HG02610 (cell line): ENCODE data around the gene CCDC6.
"Not testable (repeated sequence)": the region's sequence is repeated elsewhere in the genome, so short reads cannot be mapped to it uniquely, and the experiment has no call there.

Experiments used
- ATAC-seq: cut with Tn5 transposase; IDR thresholded peaks from one replicate; pipeline ENCODE4 v1.9.1; 2021; ENCODE audit warnings: mild to moderate bottlenecking, moderate library complexity; ENCODE audit not compliant: unreplicated experiment

The CCDC6 gene

DNA sequence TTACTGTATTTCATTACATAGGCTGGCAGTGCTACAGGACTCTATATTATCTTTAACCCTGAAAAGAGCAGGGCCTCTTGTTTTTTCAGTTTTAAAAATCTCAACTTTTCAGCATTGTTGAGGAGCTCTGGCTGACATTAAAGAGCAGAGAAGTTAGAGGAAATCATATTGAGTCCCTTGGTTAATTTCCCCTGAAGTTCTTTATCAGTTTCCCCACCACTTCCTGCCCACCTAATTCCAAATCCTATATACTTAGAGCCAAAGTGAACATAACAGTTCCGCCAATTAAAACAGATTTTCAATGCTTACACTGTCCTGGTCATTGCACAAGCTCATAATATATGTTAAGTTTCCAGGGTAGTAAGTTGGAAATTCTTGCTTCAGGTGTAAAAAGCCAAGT lies 87.1 kb downstream of the CCDC6 start:
- ATAC-seq, result no peak

DNA sequence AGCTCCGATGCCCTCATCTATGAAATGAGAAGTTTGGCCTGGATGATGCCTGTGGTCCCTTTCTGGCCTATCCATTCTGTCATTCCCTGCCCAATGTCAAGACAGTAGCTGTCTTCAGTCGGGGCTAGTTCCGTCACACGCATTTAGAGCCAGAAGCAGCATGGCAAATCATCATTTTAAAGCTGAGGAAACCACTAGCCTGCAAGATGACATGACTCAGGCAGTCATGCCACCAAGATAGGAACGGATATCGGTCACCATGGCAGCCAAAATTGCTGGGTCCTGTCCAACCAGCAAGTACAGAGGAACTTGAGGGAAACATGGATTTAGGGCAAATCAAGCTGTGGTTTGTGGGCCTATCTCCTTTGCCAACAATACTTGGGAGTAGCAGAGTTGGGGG lies 88.6 kb downstream of the CCDC6 start:
- no peak for ATAC-seq

DNA sequence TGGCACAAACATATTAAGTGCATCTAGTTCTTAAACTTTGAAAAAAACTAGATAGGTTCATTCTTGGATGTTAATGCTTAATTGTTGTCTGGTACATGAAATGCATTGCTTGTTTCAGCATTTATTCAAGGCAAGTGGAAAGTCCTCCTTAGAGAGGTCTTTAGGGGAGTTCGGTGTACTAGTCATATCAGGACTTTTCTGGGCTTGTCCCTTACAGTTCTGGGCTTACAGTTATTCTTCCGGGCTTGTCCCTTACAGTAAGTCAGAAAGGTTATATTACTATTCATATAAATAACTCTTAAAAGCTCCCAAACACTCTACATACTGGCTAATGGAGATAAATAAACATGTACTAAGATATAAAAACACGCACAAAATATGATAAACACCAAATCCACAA lies 91.5 kb downstream of the CCDC6 start:
- peak; percentile 90 for ATAC-seq

DNA sequence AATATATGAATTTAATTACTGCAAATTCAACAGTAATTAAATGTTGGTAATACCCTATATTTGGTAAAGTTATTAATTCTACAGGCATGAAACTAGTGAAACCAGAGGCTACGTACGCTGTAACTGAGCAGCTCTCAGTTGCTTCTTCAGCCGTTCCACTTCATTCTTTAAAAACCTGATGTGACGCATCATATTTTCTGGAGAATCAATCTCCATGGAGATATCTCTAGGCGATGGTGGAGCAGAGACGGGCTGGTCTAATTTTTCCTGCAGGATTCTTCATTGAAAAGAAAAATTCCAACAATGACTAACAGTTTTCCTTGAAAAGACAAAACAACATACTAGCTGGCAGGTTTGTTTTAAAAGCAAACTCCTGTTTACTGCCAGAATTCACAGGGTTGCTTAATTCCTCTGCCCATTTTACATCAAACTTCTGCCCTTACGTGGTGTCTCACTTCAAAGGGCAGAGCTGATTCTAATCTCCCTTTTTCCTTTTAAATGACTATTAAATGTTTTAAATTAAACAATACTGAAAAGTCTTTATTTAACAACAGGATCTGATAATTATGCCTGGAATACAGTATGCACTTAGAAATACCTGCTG lies 93.7 kb downstream of the CCDC6 start:
- ATAC-seq, result no peak

DNA sequence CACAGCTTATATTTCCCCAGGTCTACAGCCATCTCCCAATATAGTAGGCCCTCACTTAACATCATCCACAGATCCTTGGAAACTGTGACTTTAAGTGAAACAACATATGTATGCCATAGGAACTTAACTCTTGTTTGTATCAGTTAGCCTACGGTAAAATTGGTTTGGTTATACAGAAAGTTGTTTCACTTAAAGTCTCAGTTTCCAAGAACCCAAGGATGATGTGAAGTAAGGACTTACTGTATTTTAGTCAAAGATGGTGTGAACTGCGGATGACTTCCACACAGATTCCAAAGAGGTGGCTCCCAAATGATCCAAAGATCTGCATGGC lies 96.7 kb downstream of the CCDC6 start:
- no peak for ATAC-seq

DNA sequence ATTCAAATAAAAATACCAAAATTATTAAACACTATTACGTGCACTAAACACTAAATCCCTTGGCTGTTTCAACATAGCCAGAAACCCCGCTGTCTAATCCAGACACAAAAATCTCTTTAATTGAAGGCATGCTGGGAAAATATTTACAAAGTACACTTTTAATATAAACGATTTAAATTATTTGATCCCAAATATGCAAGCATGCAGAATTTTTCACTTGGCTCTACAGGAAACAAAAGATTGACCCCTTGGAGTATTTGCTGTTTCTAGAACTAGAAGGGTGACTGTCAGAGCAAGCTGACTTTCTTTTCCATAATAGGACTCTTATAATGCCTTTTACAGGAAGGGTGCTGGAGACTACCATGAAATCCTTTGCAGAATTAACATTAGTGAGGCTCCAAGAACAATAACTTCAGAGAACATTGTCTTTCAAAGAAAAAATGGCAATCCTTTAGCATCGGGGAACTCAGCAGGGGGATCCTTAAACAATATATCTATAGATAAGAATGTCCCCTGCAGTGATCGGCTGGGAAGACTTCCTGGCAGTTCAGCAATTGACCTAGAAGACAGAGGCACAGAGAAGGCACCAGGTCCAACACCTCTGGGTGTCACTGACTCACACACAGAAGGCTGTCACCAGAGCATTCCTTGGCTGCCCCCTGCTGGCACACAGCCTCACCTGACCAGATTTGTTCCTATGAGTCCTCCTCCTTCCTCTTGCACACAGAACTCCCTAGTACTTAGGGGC lies 97.3 kb downstream of the CCDC6 start:
- peak; percentile 93 for ATAC-seq

DNA sequence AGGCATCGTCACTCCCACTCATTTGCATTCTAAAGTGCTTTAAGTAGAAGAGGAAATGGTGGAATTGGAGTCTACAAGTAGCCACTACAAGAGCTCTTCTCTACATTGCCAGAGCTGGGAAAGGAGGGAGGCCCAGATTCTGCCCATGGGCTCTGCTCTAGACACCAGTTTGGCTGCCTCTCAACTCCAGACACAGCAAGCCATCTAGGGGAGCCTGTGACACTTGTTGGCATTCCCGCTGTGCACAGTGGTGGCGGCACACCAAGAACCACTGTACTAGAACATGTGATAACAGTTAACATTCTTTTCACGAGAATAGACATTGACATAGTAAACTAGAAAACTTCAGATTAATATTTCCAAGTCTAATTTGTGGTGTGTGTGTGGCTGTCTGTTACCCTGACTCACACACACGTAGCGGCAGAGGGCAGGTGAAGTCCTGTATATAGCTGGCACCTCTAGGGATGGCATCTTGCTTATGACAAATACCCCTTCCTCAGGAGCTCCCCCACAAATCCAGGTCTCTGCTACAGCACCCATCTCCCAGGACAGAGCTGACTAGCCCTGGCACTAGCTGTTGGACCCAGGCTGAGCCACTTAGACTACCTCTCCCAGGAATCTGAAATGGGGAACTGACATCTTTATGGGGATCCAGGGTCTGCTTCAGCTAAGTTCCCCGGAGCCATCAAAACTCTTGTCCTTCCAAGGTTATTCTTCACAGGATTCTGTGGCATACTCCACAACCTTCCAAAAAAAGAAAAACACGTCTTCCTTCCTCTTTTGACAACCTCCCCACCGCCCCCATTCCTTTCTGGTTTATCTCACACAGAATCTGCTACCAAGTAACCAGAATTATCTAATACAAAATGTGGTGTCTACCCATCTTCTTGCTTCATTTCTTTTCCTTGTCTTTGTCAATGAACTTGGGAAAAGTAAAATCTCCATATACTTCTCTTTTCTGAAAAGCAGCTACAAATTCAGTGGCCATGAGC lies 98.4 kb downstream of the CCDC6 start:
- no peak for ATAC-seq

DNA sequence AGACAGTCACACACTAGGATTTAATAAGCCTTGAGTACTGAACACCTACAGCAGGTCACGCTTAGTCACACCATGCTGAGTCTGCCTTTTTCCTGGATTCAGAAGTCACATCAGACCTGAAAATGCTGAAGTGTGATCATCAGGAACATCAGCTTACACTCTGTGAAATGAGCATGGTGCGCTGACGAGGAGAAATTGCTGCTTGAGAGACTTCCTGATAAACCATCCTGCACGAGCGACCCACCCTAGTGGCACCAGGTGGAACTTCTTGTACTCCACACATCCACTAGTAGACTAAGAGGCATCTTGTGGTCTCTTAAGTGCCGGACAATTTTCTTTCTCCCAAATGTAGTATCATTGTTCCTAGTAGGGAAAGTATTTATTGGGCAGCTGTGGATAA lies 101.3 kb downstream of the CCDC6 start:
- peak; percentile 50 for ATAC-seq

DNA sequence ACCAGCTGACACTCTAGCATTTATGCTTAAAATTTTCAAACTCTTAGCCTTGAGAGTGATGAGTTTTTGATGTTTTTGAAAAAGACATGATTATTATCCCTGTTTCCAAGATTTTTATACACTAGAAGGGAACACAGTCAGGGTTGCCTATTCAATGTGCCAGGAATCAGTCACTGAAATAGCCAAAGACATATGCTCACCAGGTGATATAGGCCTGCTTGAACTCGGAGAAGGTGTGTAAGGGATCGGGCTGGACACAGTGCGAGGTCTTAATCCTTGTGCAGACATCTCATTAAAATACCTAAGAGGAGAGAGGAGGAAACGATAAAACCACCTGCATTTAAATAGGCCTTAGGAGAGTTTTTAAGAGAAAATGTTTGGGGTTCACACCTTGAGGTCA lies 102.1 kb downstream of the CCDC6 start:
- ATAC-seq, result no peak

DNA sequence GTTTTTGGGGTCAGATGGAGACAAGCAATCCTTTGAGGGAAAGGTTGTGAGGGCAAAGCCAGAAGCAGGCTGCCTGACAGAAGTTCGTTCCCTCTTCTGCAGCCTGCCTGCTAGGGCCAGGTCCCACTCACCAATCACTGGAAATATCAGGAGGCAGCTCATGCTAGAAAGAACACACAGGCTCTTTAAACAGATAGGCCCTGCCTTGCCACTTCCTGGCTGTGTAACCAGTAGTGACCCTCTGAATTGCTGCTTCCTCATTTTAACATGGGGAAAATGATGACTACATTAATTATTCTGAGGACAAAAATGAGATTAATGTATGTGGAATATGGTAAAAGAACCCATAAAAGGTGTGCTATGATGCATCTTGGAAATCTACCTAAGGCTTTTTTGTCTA lies 102.6 kb downstream of the CCDC6 start:
- ATAC-seq, result no peak

DNA sequence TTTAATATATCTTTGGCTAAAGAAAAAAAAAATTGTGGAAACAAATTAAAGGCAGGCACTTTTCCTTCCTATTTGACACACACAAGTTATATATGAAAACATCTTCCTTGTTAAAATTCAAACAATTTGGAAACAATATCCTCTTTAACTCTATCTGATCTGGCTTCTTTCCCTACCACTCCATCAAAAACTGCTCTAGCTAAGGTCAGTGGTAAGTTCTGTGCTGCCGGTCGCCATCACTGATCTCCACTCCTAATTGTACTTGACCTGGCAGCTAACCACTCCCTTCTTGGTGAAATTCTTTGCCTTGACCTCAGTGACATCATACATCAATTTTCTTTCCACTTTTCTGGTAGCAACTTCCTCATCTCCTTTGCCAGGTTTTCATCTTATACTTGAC lies 105.2 kb downstream of the CCDC6 start:
- no peak for ATAC-seq

DNA sequence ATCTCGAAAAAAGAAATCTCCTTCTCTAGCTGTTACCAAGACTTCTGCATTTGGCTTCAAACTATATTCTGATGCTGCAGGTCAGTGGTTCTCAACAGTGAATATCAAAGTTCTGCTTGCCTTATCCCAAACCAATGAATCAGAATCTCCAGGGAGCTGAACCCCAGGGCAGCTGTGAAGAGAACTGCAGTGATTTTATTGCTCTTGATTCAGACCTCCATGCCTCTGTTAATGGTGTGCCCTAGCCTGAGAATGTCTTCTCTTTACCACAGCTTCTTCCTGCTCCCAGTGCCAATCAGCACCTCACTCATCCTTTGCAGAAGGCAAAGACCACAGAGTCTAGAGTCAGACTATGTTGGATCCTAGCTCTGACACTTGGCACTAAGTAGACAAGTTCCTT lies 106.9 kb downstream of the CCDC6 start:
- ATAC-seq, result no peak

DNA sequence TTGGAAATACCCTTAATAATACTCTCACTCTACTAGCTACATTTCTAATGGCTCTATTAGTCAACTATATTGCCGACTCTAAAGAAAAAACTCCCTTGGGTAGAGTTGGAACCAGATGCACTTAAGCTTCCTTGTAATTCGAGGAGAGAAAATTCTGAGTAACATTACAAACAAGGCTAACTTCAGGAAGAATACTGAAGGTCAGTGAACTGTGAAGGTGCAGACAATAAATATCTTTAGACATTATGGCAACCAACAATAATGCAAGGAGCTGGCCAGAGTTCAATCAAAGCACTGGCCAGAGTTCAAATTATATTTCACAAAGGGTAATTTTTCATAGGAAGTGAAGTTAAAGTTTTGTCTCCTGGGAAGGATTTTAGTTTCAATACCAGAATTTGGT lies 112.4 kb downstream of the CCDC6 start:
- ATAC-seq, result no peak

DNA sequence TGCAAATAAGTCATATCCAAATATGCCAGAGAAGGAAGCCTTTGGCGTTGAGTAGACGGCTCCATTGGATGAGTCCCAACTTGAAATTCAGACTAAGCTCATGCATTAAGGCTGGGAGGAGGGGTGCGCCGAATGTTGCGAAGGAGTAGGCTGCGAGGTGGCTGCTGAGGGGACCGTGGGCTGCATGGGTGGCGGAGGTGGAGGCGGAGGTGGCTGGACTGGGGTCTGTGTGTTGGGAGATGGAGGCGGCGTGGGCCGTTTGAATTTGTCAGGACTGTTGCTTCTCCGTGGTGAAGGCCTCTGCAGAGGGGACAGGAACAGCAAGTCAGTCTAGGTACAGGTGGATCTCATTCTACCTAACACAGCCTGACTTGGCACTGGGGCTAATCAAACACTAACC lies 113.5 kb downstream of the CCDC6 start:
- no peak for ATAC-seq

DNA sequence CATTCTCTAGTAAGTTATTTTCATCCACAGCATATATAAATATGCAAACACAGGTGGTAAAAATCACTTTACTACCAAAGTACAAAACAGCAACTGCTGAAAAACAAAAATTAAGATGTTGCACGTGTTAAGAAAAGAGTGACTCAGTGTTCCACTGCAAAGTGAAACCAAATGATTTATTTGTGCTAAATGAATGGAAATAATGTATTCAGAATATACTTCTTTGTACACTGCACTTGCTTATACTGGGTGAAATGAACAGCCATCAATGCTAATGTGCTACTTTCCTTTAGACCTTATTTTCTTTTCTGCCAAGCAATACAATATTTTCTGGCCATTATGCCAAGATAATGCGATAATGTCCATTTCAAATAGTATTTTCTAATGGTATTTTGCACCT lies 114.8 kb downstream of the CCDC6 start:
- ATAC-seq, result no peak

DNA sequence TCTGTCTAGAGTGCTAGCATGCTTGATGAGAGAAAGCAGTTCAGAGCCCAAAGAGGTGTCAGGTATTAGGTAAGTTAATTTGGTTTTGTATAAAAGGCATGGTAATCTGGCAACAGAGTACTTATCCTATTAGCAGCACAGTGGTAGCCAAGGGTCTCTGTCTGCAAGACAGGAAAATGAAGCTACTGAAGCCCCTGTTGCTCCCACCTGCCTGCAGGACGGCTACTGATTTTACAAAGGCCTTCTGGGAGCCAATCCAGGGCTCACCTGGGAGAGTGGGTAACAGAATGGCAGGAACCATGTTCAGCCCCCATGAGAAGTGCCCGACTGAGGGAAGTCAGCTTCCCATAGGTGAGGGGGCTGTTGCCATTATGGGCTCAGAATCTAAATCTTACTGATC lies 116.3 kb downstream of the CCDC6 start:
- not testable (repeated sequence) for ATAC-seq

DNA sequence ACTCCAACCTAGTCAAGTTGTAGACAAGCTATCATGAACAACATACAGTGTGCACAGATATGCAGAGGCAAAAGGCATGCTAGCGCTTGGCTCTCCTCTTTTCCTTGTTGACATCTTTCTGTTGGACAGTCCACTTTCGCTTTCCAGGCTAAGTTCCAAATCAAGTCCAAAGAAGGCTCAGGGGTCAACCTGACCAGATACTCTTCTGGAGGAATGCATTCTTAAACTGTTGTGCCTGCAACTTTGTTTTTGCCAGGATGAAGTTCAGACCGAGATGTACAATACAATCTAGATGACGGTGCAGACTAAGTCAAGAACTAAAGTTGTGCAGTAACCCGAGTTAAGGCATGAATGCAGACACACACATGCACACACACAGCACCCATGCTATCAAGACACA lies 117.4 kb downstream of the CCDC6 start:
- ATAC-seq, result not testable (repeated sequence)

DNA sequence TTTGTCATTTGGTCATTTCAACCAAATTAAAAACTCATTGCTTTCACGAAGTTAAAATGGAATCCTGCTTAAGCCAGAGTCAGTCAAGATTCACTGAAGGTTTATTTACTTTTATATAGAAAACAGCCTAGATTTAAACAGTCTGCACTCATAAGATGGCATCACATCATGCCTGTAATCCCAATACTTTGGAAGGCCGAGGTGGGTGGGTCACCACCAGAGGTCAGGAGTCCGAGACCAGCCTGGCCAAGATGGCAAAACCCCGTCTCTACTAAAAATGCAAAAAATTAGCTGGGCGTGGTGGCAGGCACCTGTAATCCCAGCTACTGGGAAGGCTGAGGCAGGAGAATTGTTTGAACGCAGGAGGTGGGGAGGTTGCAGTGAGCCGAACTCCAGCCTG lies 119.3 kb downstream of the CCDC6 start:
- not testable (repeated sequence) for ATAC-seq

DNA sequence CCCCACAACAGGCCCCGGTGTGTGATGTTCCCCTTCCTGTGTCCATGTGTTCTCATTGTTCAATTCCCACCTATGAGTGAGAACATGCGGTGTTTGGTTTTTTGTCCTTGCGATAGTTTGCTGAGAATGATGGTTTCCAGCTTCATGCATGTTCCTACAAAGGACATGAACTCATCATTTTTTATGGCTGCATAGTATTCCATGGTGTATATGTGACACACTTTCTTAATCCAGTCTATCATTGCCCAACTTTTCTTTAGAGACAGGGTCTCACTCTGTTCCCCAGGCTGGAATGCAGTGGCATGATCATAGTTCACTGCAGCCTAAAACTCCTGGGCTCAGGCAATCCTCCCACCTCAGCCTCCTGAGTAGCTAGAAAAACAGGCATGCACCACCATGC lies 120.9 kb downstream of the CCDC6 start:
- ATAC-seq, result not testable (repeated sequence)

DNA sequence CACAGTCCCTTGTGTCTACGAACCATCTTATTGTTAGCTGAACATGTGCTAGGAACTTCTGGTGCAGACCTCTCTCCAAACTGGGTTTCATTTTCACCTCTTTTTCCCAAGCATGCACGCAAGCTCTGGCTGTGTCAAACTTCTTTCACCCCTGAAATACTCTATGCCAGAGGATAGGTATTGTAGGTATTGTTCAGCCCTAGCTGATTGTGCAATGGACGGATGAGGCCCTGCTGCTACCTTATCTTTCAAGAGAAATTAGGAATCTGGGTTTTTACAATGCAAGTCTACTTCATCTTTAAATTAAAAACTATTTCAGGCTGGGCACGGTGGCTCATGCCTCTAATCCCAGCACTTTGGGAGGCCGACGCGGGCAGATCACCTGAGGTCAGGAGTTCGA lies 124.8 kb downstream of the CCDC6 start:
- no peak for ATAC-seq

DNA sequence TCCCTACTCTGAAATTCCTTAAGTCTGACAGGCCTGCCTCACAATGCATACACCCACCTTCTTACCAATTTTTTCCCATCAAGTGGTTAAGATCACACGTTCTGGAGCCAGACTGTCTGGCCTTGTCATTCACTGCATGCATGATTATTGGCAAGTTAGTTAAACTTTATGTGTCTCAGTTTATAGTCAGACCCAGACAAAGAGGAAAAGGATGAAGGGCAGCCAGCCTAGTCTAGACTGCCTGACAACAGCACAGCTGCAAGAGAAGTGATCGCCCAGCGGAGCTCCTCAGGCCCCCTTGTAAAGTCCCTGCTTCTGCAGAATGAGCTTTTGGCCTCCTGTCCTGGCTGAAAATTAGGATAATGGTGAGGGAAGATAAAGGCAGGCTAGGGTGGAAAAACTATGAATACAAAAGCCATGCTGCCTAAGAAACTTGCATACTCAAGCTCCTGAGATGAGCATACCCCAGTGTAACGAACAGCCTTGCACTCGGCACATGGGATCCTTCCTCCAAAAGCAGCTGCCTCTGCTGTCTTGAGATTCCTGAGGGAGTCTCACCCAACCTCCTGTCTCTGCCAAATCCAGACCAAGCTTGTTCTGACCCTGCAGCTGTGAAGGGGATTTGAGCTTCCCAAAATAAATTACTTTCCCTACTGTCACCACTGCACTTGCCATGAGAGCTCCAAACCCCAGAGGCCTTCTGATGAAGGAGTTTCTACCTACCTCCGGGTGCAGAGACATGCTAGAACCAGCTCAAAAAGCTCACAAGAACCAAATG lies 126.4 kb downstream of the CCDC6 start:
- no peak for ATAC-seq
